GM18951 (cell line): Measurements from ENCODE around the gene KRABD2.
"Not testable (repeated sequence)": the region's sequence is repeated elsewhere in the genome, so short reads cannot be mapped to it uniquely, and the experiment has no call there.

Source experiments
- POLR2A ChIP-seq: IDR thresholded peaks from 4 replicates; pipeline ENCODE4 v1.6.1; 2011; ENCODE audit warnings: mild to moderate bottlenecking; ENCODE audit not compliant: insufficient read length, insufficient read depth; ENCODE audit errors: extremely low read depth
- in situ Hi-C: fragments of 300-500 bp; cut with MboI; formaldehyde crosslinking; loops from one replicate; pipeline ENCODE4 v1.12.0; 2022; ENCODE audit warnings: low sequenced_read_pairs, mixed read lengths, inconsistent platforms; ENCODE audit not compliant: unreplicated experiment

Gene KRABD2

GRCh38 chr17:8362651-8363332 is 13.7 kb downstream of the KRABD2 start:
- in situ Hi-C loops, result no loop called here

GRCh38 chr17:8360751-8361150 is 15.8 kb downstream of the KRABD2 start:
- TF ChIP-seq POLR2A, result no peak
- in situ Hi-C loops, result no loop called here

More at GRCh38 chr17:8362651-8363332, 13.7 kb downstream of the KRABD2 start:
- no peak for TF ChIP-seq POLR2A

GRCh38 chr17:8360260-8360659 is 16.2 kb downstream of the KRABD2 start:
- TF ChIP-seq POLR2A, result no peak
- in situ Hi-C loops, result no loop called here

- TF ChIP-seq POLR2A, result no peak
Observed at GRCh38 chr17:8359769-8360168, 16.7 kb downstream of the KRABD2 start.

GRCh38 chr17:8357910-8358309 is 18.6 kb downstream of the KRABD2 start:
- in situ Hi-C loops, result no loop called here
- no peak for TF ChIP-seq POLR2A

More at GRCh38 chr17:8359769-8360168, 16.7 kb downstream of the KRABD2 start:
- in situ Hi-C loops, result no loop called here

GRCh38 chr17:8354236-8354635 is 22.3 kb downstream of the KRABD2 start:
- in situ Hi-C loops, result no loop called here
- TF ChIP-seq POLR2A, result no peak

- TF ChIP-seq POLR2A, result no peak
- in situ Hi-C loops, result no loop called here
Observed at GRCh38 chr17:8353736-8354135, 22.8 kb downstream of the KRABD2 start.

- TF ChIP-seq POLR2A, result no peak
- in situ Hi-C loops, result no loop called here
Observed at GRCh38 chr17:8350339-8350738, 26.2 kb downstream of the KRABD2 start.

- in situ Hi-C loops, result not testable (repeated sequence)
Observed at GRCh38 chr17:8347001-8347400, 29.5 kb downstream of the KRABD2 start.

GRCh38 chr17:8345951-8346665 is 30.4 kb downstream of the KRABD2 start:
- in situ Hi-C loops, result no loop called here
- TF ChIP-seq POLR2A, result no peak

- no peak for TF ChIP-seq POLR2A
- in situ Hi-C loops, result no loop called here
Observed at GRCh38 chr17:8345052-8345690, 31.3 kb downstream of the KRABD2 start.

GRCh38 chr17:8341456-8341855 is 35.0 kb downstream of the KRABD2 start:
- in situ Hi-C loops, result no loop called here
- no peak for TF ChIP-seq POLR2A

GRCh38 chr17:8339540-8339939 is 37.0 kb downstream of the KRABD2 start, which contains the start of gene ODF4:
TSS of gene ODF4 (plus strand) at chr17:8339840. CDS start at chr17:8340052, 212 bp downstream.
- in situ Hi-C loops, result no loop called here

GRCh38 chr17:8338753-8339140 is 37.8 kb downstream of the KRABD2 start:
- in situ Hi-C loops, result no loop called here

More at GRCh38 chr17:8339540-8339939, 37.0 kb downstream of the KRABD2 start, which contains the start of gene ODF4:
- TF ChIP-seq POLR2A, result no peak

More at GRCh38 chr17:8338753-8339140, 37.8 kb downstream of the KRABD2 start:
- TF ChIP-seq POLR2A, result no peak
